ENCODE results near the gene DOCK2.

The DOCK2 gene

DNA sequence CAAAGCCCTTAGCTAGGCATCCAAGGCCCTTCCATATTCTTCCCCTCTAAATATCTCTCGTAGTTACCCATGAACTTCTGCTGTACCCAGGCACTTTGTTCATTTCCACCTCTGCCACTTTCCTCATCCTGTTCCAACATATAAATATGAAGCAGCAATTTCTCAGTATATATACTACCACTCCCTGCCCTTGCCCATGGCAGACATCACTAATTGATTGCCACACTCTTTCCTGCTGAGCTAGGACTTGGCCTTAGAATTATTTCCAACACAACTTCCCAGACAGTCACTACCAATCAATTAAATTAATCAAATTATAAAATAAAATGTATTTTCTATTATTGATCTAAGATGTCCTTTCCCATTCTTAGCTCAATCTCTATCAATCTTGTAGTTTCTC, 334.7 kb downstream of the DOCK2 start:
- no peak for DNase-seq

- DNase-seq: no peak
Measured at GRCh38 chr5:169973056-169973455, 336.0 kb downstream of the DOCK2 start.

DNA sequence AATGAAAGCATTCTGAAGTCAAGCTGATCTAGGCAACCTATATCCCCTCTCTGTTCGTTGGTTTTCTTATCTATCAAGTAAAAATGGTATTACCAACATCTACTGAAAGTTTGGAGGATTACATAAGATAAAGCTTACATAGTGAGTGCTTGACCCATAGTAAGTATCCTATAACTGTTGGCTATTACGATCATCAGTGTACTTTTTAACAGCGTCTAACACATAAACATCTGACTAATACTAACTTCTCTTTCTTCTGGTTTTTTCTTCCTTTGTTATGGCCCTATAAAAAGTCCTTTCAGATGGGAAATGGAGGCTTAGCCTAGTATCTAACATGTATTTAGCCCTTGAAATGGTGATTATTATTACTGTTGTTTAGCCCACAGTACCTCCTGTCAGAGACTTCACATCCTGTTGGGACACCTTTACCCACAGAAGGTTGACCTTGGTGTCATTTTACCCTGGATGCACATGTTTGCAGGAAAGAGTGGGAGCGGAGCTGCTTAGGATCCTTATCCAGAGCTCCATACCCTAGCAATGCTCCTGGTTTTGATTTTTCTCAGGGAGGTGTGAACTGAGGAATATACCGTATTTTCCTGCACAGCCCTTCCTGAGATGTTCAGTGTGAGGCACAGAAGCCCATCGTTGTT, 337.2 kb downstream of the DOCK2 start:
- DNase-seq: no peak

- peak in 2 of 58 donors; percentile 19 to 41 for DNase-seq
Measured at GRCh38 chr5:169978714-169979113, 341.6 kb downstream of the DOCK2 start.

GRCh38 chr5:169979871-169980270, 342.8 kb downstream of the DOCK2 start:
- DNase-seq: no peak

DNA sequence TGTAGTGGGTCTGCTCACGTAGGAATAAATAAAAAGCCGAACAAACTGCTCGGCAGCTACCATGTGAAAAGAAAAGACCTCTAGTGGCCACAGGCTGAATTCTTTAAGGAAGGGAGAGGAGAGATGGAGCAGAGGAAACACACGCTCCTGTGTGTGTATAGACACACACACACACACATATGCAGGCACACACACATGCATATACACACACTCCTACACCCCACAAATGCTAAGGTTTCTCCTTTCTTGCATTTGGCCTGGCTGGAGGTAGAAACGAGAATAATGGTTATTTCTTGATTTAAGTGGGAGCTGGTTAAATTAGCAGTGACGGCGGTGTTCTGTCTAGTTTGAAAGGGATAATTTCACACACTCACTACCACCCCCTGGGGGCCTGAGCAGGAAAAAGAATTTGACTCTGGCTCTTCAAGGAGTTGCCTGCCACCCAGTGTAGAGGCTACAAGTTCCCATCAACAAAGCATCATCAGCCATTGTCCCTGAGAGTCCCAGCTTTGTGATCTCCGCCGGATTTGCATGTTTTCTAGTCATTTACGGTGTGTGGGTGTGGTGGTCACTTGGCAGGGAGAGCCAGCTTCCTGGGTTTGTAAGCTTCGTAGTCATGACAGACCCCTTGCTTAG, 343.5 kb downstream of the DOCK2 start, which contains the start of gene INSYN2B:
Gene INSYN2B (minus strand): TSS at position 78 of the 636 bp plus-strand sequence. CDS start 96,597 bp downstream, outside the sequence.
- peak in 56 of 58 donors; percentile 14 to 90 (median 77) for DNase-seq

DNA sequence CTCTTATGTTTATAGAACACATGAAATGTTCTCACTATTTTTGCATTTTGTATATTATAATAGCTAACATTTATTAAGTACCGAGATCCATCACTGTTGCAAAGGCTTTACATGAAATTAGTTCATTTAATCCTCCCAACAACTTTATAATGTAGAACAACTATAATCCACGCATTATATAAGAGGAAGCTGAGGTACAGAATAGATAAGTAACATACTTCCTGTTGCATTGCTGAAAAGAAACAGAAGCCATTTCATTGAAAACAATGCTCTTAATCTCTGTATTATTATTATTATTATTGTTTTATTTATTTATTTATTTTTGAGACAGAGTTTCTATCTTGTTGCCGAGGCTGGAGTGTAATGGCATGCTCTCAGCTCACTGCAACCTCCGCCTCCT, 351.1 kb downstream of the DOCK2 start:
- no peak for DNase-seq

DNA sequence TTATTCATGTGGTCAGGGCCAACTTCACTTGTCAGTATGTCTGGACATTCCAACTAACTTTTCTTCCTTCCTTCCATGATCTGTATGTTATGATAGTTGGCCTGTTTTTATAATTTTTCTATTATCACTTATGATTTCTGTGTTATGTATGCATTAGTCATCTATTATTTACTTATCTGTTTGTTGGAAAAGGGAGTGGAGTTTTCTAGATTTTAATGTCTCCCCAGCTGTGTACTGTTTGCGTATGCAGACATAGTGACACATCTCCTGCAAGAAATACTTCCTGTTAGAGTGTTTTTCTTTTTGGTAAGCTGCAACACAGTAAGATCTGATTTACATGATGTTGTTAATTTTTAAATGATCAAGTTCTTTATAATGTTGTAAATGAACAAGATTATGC, 351.9 kb downstream of the DOCK2 start:
- DNase-seq: no peak

DNA sequence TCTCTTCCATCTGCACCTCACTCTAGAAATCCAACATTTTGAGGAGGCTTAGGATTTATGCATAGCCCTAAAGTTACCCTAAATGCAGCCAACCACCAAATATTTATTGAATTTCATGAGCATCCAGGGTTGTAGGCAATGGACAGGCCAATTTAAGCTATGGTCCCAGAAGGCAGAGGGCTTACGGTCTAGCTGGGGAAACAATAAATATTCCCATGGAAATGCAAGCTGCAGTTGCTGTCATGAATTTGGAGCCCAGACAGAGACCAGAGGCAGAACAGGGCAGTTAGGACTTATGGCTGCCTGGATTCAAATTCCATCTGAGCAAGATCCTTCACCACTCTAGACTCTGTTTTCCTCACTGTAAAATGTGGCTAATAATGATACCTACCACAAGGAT, 352.3 kb downstream of the DOCK2 start:
- DNase-seq: no peak

GRCh38 chr5:169991115-169991869, 354.2 kb downstream of the DOCK2 start:
- DNase-seq: peak in 9 of 58 donors; percentile 3 to 29 (median 10)

DNA sequence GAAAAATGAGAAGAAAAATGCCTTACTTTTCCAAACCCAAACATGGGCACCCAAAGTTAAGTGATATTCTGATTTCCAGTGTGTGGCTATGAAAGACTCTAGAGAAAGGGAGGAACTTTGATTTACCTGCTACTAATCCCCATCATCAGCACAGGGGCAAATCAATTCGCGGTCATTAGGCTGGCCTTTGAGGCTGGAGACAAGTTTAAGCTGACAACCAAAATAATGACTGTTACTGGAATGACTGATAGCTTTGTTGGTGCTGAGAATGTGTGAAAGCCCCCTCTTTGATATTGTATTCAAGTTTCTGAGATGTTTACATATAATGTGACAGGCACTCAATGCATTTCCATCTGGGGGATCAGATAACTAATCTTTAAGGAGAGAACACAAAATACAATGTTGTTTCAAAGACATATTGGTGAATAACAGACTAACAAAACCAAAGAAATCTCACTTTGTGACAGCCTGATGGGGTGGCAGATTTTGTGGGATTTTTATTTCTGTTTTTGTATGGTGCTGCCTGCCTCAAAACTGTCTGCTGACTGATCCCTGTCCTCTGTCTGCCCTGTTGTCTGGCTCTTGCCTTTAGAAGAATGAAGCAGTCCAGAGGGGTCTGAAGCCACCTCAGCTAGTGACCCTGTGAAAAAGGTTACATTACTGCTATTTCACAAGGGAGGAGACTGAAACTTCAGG, 355.9 kb downstream of the DOCK2 start:
- DNase-seq: no peak

DNA sequence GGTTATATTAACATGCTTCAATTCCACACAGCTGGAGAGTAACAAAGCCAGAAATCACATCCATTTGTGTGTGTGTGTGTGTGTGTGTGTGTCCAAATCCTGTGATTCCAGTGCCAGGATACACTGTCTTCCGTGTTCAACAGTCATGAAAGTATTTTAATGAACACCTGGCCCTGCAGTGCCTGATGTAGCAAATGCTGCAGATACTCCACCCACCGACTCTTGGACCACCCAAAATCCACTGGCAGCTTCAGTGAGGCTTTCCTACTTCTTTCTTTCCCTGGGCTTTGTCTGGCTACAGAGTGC, 356.4 kb downstream of the DOCK2 start:
- DNase-seq: no peak

DNA sequence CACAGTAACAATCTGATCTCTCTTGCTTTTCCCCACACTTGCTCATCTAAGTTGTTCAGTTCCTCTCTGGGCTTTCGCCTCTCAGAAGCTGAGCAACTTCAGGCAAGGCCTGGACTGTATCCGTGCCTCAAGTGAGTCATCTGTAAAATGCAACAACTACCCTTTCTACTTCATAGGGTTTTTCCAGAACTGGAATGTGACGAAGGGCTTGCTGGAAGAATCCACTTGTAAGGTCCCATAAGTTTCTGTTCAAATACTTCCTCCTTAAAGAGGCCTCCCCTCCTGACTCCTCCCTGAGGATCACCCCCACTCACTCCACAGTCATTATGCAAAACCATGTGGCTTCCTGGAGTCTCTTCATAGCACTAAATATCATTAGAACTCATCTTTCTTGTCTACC, 360.7 kb downstream of the DOCK2 start:
- DNase-seq: no peak

DNA sequence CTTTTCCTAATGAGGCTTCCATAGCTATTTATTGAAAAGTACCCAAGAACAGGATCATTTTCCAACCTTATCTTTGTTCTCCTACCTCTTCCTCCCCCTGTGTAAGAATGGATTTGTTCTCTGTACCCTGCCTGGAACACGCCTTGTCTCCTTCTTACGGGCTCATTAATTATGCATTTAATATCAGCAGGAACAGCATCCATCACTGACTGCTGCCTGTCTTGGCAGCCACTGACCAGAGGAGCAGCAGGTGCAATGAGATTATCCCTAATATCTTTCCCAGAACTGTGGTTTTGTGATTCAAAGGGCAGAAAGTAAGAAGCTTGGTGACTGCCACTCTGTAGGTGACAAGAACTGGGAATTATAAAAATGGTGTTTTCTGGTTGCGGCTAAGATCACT, 362.5 kb downstream of the DOCK2 start:
- no peak for DNase-seq

- DNase-seq: no peak
Measured at GRCh38 chr5:170000155-170000554, 363.1 kb downstream of the DOCK2 start.

DNA sequence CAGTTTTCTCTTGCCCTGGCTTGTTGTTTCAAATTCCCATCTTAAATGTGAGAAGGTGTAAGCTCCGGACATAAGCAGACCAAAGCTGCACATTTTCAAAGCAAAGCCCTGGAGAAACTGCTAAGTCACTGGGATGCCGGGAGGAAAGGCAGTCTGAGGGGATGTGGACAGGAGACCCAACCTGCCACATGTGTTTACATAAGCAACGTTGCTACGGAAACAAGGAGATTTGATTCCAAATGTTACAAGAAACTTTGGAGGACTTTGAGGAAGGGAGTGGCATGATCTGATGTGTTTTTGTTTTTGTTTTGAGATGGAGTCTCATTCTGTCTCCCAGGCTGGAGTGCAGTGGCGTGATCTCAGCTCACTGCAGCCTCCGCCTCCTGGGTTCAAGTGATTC, 368.9 kb downstream of the DOCK2 start:
- DNase-seq: no peak

GRCh38 chr5:170008376-170008775, 371.3 kb downstream of the DOCK2 start:
- no peak for DNase-seq

DNA sequence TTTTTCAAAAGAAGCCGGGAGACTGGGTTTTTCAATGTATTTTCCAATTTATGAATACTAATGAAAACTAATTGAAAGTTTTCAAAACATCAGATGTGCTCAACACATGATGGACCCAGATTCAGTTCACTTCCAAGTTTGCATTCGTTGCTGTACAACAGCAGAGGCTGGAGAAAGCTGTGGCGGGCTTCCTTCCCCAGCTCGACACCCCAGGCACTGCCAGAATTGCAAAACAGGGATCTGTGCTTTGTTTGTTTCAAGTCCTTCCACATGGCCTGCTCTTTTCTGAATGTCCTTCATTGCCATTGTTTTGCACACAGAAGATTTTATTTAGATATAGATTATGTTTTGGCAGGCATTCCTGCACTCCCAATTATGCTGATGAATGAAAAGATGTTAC, 373.5 kb downstream of the DOCK2 start:
- DNase-seq: peak in 2 of 58 donors; percentile 4 to 6

- DNase-seq: no peak
Measured at GRCh38 chr5:170011751-170012150, 374.7 kb downstream of the DOCK2 start.

DNA sequence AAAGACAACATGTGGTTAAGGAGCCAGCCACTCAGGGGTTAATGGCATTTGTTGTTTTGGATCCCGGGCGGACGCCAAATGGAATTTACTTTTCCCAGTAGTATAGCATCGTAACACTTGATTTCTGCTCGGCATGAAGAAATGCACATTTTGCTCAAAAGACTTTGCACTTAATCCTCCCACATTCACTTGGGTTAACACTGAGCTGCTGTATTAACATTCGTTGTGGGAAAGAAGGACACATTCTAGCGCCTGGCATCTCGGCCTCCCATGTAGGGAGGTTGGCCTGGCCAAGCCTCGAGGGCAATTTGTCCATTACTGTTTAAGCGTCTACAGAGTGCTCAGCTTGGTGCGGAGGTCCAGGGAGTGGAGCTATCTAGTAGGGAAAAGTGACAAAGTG, 375.5 kb downstream of the DOCK2 start:
- DNase-seq: no peak

DNA sequence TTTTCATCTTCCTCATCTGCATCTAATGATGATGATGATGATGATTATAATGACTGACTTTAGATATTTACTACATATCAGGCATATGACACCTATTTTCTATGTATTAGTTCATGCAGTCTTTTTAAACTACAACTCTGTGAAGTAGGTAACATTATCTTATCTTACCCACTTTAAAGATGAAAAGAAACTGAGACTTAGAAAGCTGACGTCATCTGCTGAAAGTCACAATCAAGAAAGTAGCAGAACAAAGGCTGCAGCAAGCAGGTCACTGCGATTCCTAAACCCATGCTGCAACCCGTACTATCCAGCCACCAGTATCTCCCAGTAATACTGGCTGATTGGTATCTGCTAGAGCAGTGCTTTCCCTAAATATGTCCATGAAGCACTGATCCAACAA, 383.3 kb downstream of the DOCK2 start:
- no peak for DNase-seq

- DNase-seq: peak in 1 of 58 donors; percentile 1
Measured at GRCh38 chr5:170021506-170021905, 384.4 kb downstream of the DOCK2 start.

All from anterior cingulate cortex (tissue), 58 donors.